Fibroblast of skin of scalp (primary cell): Measurements from ENCODE around the gene PAX6. TPM values are rescaled to one million over a fixed set of nuclear protein-coding genes. Genes with fewer than 3 reads are reported as not detected.

Source experiments
- DNase-seq: peaks from one replicate; pipeline ENCODE4 v3.0.0-alpha.2; 2013
- polyA plus RNA-seq, 2 experiments: library from polyadenylated mRNA; unstranded; fragments of 120-200 nt; gene quantifications; one replicate each; pipeline ENCODE4 v1.2.1, GENCODE V29; 2013; ENCODE audit not compliant: insufficient read length in 2 of 2

Gene PAX6
- not detected for polyA plus RNA-seq (2013, experiment 1 of 2; ENCODE audit: insufficient read length)
- not detected for polyA plus RNA-seq (2013, experiment 2 of 2; ENCODE audit: insufficient read length)

DNA sequence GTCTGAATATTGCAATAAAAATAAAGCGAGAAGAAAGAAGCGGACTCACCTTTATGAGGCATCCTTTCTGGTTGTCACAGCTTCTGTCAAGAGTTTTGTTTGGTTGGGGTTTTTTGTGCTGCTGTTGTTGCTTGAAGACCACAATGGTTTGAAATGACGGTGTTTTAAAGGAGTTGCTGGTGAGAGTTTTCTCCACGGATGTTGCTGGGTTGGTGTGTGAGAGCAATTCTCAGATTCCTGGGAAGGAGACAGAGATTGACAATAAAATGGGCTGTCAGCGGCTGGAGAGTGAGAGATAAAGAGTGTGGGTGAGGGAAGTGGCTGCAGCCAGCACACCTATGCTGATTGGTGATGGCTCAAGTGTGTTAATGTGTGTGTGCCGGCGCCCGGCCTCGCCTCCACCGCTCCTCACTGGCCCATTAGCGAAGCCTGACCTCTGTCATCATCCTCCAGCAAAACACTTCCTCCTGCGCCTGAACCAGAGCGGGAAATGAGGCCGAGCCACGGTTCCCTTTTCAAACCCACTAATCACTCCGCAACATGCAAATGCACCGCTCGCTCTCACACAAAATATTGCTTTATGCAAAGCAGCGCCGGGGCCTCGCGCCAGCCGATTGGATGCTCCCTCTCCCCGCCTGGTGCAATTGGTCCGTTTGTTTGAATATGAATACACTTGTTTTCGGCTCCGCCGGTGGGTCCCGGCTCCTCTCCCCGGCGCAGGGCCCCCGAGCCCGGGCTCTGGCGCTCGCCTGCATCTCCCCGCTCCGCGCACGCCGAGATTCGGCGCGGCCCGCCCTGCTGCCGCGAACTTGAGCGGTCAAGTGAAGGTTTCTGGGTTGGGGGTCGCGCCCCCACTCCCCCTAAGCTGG is at the start of gene PAX6:
Gene PAX6, minus strand, starts transcription at position 544 of the 869 bp plus-strand sequence. CDS start 4,911 bp downstream, outside the sequence.
- peak; percentile 23 for DNase-seq

DNA sequence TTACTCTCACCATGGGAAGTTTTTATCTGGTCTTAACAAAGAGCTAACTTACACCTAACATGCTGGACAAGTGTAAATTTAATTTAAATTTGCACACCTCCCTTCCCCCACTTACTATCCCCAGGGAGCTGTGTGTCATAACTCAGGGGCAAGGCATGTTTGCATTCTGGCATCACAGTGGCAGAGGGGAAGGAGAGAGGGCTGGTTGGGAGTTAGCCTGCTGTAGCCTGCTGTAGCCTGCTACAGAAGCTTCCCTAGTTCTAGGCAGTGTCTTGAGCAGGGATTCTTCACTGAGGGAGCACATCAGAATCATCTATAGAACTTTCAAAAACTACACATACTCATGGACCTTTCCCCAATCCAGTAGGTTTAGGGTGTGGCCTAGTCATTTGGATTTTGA is 49.3 kb upstream of the PAX6 start:
- DNase-seq = no peak

- DNase-seq = no peak
Measured at GRCh38 chr11:31856248-31856647, 45.1 kb upstream of the PAX6 start.

DNA sequence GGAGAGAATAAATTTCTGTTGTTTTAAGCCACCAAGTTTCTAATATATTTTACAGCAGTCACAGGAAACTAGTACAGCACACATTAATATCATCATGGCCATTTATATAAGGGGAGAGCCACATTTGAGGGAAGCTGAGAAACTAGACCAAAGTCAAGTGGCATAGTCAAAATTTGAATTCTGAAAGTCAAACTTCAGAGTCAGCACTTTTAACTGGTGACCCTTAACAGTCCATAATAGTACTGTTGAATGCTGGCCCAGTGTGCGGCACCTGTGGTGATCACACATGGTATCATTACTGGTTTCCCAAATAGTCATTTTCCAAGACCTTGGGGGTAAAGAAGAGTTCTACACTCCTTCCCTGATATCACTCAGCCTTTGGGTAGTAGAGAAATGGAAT is 44.3 kb upstream of the PAX6 start:
- DNase-seq = no peak

DNA sequence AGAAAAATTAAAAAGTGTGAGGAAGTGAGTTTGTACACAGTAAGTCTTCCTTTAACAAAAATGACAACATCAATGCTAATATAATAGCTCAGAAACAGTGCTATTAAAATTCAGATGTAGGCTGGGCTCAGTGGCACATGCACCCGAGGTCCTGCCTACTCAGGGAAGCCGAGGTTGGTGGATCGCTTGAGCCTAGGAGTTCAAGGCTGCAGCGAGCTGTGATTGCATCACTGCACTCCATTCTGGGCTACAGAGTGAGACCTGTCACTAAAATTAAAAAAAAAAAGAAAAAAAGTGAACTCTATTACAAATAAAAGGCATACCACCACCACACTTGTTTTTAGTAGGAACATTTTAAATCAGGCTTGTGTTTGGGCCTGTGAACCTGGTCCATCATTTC is 39.2 kb upstream of the PAX6 start:
- no peak for DNase-seq

DNA sequence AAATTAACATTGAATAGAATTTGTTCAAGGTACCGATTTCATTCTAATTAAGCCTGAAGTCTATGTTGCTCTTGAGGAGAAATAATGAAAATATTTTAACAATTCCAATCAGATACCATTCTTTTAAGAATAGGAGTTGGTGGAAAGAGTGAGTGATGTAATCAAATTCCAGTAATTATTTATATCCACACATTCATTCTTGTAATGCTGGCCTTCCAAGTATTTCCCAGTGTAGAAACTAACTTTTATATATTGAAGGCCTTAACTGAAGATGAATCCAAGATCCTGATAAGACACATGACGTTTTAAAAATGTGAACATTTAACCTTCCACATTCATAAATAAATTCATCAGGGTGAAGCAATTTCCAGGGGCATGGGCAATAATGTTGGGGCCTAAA is 36.6 kb upstream of the PAX6 start:
- peak; percentile 19 for DNase-seq

DNA sequence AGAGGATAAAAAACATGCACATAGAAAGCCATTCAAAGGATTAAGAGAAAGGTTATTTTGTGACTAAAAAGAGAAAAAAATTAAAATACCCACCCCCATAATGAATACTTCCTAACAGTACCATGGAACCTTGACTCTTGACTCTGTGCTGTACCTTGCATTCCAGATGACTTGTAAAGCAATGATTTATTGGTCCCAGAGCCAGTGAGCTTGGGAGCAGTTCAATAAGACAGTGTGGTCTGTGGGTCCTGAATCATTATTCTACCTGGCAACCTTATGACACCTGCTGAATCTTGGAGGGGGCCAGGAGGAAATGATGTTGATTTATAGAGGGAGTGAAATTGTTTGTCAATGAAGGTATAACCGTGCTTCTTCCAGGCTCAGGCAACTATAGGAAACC is 34.2 kb upstream of the PAX6 start:
- no peak for DNase-seq

DNA sequence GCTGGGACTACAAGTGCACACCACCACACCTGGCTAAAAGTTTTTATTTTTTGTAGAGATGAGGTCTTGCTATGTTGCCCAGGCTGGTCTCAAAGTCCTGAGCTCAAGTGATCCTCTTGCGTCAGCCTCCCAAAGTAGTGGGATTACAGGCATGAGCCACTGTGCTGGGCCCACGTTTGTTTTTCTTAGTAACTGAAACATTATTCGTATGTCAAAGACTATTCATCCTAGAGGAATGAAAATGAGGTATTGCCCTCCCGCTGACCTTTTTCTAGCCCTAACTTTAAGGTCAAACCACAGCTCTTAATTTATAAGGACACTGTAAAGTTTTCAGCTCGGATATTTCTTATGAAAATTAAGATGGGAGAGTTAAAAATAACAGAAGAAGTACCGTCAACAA is 33.2 kb upstream of the PAX6 start:
- peak; percentile 7 for DNase-seq

GRCh38 chr11:31841435-31841834 is 30.3 kb upstream of the PAX6 start:
- no peak for DNase-seq

DNA sequence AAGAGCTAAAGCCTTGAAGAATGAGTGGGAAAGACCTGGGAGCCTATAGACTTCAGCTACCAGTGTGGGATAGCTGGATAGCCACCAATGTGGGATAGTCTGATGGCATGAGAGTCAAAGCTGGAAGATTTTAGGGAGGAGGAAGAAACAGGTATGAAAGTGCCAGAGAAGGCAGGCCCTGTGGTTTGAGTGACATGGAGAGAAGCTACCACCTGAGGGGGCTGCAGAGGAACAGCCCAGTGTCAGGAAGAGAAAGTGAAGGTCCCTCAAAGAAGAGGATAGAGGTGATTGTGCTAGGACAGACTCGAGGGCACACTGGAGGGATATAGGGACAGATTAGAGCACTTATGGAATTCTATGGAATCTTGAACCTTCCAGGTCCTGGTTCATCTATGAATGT is 23.1 kb upstream of the PAX6 start:
- DNase-seq = no peak

DNA sequence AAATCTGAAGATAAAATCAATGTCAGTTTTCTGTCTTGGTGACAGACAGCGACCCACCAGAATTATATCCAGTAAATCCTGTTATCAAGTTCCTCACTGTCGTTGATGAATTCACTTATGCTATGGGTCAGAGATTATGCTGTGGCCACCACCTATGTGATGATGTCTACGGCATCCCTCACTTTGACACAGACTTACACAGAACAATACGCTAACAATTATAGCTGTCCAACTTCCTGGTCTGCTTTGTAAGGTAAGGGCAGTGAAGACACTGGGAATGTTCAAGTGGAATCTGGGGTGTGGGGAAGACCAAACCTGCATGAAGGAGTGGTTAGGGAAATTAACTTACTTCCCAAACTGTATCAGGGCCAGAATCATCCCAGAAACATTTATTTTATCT is 19.3 kb upstream of the PAX6 start:
- DNase-seq = no peak

- no peak for DNase-seq
Measured at GRCh38 chr11:31828217-31828616, 17.1 kb upstream of the PAX6 start.

DNA sequence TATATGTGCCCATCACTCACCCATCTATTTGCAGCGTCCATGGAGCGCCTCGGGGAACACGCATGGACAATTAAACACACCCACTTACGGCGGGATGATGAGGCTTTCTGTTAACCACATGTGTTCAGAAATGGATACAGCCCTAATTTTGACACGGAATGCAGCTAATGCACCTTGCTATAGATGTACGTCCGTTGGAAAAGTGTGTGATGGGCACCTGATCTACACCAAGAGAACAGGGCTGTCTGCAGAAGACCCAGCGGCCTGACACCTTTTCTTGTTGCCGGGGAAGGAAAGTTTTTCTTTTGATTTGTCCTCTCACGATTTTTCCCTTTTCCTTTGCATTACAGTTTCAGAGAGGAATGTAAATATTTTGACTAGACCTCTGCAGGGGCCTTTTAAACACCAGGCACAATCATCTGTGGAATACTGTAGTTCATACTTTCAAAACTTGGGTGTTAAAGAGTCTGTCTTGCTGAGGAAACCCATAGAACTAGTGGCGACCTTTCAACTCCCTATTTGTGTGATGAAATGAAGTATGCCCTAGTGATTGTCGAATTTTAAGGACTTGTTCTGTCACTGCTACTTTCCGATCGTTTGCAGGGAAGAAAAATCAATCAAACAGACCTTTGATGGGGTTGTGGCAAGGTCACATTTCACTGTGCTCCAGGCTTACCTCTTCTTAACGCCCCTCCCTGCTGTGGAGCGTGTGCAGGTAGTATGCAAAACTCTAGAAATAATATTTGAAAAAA is 16.5 kb upstream of the PAX6 start:
- peak; percentile 58 for DNase-seq

- DNase-seq = no peak
Measured at GRCh38 chr11:31826536-31827438, 15.7 kb upstream of the PAX6 start.

GRCh38 chr11:31825838-31826484 is 14.8 kb upstream of the PAX6 start:
- no peak for DNase-seq

DNA sequence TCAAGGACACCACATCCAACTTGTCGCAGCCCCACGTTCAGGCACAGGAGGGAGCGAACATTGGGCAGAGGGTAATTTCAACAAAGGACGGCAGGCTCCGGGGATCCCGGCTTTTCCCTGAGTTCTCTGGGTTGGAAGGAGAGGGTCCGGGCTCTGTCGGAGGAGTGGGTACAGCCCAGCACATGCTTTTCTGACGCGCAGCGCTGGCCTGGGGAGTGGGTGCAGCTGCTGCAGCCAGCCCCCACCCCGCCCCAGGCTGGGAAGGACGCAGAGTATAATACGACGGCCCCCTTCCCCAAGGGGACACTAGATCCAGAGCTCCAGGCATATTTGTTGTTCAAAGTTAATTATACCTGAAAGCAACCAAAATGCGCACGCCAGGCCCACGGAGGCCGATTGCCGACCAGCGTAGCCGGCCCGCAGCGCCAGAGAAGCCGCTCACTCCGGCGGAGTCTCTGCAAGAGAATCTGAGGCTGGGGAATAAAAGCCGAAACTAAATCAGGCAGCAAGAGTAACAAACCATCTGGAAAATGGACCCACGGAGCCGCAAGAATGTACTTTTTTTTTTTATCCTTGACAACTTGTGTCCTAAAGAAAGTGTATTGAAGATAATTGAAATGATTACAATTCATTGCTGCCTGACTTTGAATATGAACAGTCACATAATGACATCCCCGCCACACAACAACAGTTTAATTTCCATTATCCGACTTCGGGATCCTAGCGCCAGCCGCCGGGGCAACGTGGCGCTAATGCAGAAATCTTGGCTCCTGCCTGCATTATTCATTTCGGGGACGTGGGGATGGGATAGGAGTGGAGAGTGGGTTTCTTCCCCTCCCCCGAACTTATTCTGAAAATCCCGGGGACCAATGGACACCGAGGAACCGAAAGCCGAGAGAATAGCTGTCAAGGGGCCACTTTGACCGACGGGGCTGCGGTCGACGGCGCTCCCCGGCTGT is 14.0 kb upstream of the PAX6 start:
- DNase-seq = no peak

DNA sequence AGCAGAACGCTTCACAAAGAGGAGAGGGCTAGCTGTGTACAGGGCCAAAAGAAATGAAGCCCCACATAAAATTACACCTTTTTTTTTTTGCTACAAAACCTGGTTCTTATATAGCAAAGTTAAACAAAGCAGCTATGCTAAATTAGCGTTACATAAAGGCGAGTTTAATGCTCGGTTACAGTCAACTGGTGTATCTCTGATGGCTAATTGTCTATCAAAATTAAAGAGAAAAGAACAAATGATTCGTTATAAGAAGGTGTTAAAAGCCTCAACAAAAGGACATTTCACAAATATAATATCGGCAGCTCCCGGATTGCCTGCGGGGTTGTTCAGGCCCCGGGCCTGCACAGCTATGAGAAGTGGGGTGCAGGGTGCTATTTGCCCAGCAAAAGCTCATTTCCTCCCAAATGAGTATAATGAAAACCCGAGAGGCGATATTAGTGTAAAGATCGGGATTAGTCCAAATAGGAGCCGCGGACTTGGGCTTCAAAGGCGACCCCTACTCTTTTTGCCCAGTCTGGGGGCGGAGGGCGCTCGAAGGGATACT is 13.3 kb upstream of the PAX6 start:
- no peak for DNase-seq

DNA sequence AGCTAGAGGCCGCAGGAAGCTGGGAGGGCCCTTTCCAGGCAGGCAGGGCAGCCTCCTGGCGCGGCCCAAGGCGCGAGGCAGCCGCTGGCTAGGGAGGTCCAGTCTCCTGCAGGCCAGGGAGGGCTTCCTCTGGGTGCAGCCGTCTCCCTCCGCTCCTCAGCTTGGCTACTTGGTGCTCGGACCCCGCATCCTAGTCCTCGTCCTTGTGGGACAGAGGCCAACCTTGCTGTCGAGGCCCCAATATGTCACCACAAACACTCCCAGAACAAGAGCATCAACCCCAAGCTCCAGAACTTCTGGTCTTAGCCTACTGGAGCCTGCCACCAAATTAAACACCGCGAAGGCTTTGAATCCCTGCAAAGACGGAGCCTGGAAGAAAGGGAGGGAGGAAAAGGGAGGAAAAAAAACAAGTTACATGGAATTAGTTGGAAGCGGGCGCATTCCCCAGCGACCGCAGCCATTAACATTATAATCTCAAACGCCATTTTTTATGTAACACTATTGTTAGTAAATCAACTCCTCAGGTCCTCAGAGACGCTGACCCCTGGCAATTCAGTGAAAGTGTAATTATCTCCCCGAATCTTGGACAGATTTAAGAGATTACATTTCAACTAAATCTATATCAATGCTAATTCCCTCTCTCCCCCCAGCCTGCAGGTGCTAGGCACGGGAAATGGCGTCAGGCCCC is 12.7 kb upstream of the PAX6 start:
- DNase-seq = no peak

DNA sequence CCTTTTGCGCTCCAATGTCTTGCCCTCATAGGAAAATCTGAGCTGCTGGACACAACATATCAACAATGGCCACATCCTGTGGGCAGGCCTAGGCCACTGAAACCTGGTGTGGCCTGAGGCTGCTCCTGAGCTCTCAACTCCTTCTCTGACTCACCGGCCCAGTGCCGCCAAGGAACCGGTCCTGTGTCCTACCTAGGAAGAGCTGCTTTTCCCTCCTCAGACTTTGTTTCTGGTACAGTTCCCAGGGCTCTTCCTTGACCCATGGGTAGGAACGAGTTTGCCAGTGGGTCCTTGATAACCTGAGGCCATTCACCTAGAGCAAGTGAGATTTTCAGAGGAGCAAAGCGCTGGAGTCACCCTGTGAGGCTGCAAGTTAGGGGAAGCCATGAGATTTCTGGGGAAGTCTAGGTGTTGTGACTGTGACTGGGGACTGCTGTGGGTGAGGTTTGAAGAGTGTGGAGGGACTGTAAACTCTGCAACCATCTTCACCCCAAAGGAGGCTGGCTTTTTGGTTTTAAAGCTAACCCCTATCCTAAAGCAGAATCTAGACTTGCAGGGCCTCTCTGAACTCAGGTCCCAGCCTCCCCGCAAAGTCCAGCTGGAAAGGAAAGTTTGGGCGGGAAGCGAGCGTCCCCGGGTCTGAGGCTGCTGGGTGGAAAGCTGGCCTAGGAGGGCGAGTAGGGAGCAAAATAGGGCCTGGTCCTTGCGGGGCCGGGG is 12.0 kb upstream of the PAX6 start:
- no peak for DNase-seq
